ENCODE data around the gene TAF4.

TAF4 gene

GRCh38 chr20:62012631-62013030 is 53.0 kb downstream of the TAF4 start:
- H3K79me2 ChIP-seq (ENCODE audit: insufficient read depth, low read length) = peaks cover 5% of the 10 kb centered on the region; the same call in 1 of the 2 replicates
- H3K9me3 ChIP-seq (ENCODE audit: insufficient read depth, low read length) = no peaks in the 10 kb centered on the region
- no peak overlapping the region for H3K4me3 ChIP-seq (ENCODE audit: insufficient read depth, low read length, poor library complexity, severe bottlenecking)
- no peak overlapping the region for H3K27ac ChIP-seq (ENCODE audit: low read depth, low read length)
- H4K20me1 ChIP-seq (ENCODE audit: low read depth, low read length) = no peaks in the 10 kb centered on the region
- H3K9ac ChIP-seq (ENCODE audit: low read length) = no peak overlapping the region
- no peak for TF ChIP-seq EZH2phosphoT487 (conservative IDR thresholded peaks at IDR 0.05; ENCODE audit: low read length)
- no peak for TF ChIP-seq CTCF (IDR thresholded peaks at IDR 0.05; ENCODE audit: insufficient read depth, low read length, poor library complexity, severe bottlenecking)
- no peaks in the 10 kb centered on the region for H3F3A ChIP-seq (ENCODE audit: insufficient read depth)
- no peak overlapping the region for H2AFZ ChIP-seq (ENCODE audit: low read depth, low read length, severe bottlenecking)
- H3K4me2 ChIP-seq (ENCODE audit: low read depth, low read length, poor library complexity, severe bottlenecking) = no peak overlapping the region
- H3K9me2 ChIP-seq (replicated peaks; ENCODE audit: insufficient read depth, low read length) = no peaks in the 10 kb centered on the region
- H3K36me3 ChIP-seq (ENCODE audit: low read length) = no peaks in the 10 kb centered on the region
- no peaks in the 10 kb centered on the region for H3K27me3 ChIP-seq (ENCODE audit: low read length)

DNA sequence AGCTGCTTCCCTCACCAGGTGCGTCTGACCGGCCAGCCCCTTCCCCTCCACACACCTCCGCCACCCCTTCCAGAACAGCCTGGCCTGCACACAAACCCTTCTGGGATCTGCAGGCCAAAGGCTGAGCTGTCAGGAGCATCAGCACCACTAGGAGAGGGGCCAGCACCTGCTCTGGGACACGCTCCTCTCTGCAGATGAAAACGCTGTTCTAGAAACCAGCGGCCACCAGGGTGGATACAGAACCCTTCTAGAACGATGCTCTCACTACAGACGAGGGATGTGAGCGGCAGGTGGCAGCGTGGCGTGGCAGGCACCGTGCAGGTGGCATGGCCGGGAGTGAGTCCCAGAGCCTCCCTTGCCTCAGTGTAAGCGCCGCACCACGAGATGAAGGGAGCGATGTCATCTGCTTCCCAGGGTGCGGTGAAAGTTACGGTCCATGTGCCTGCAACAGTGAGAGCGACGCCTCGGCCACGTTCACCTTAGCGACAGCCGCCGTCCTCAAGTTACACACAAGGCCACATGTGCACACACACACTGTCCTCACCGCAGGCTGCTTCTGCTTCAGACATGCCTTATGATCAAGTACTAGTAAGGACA is 53.6 kb downstream of the TAF4 start:
- no peaks in the 10 kb centered on the region for H3K9me2 ChIP-seq (replicated peaks; ENCODE audit: insufficient read depth, low read length)
- no peaks in the 10 kb centered on the region for H3K9me3 ChIP-seq (ENCODE audit: insufficient read depth, low read length)
- no peak overlapping the region for H3K4me3 ChIP-seq (ENCODE audit: insufficient read depth, low read length, poor library complexity, severe bottlenecking)
- H3K36me3 ChIP-seq (ENCODE audit: low read length) = no peaks in the 10 kb centered on the region
- no peak overlapping the region for H3K9ac ChIP-seq (ENCODE audit: low read length)
- peaks cover 3% of the 10 kb centered on the region; the same call in 1 of the 2 replicates for H3K79me2 ChIP-seq (ENCODE audit: insufficient read depth, low read length)
- no peaks in the 10 kb centered on the region for H3F3A ChIP-seq (ENCODE audit: insufficient read depth)
- no peak overlapping the region for H2AFZ ChIP-seq (ENCODE audit: low read depth, low read length, severe bottlenecking)
- no peaks in the 10 kb centered on the region for H4K20me1 ChIP-seq (ENCODE audit: low read depth, low read length)
- no peaks in the 10 kb centered on the region for H3K27me3 ChIP-seq (ENCODE audit: low read length)
- no peak overlapping the region for H3K4me2 ChIP-seq (ENCODE audit: low read depth, low read length, poor library complexity, severe bottlenecking)
- no peak overlapping the region for H3K27ac ChIP-seq (ENCODE audit: low read depth, low read length)
- TF ChIP-seq CTCF (IDR thresholded peaks at IDR 0.05; ENCODE audit: insufficient read depth, low read length, poor library complexity, severe bottlenecking) (no peak), EZH2phosphoT487 (conservative IDR thresholded peaks at IDR 0.05; ENCODE audit: low read length) (no peak)

- H3K27ac ChIP-seq (ENCODE audit: low read depth, low read length) = no peak overlapping the region
- no peaks in the 10 kb centered on the region for H3K27me3 ChIP-seq (ENCODE audit: low read length)
- H4K20me1 ChIP-seq (ENCODE audit: low read depth, low read length) = no peaks in the 10 kb centered on the region
- H3K4me2 ChIP-seq (ENCODE audit: low read depth, low read length, poor library complexity, severe bottlenecking) = no peak overlapping the region
- H2AFZ ChIP-seq (ENCODE audit: low read depth, low read length, severe bottlenecking) = no peak overlapping the region
- H3K4me3 ChIP-seq (ENCODE audit: insufficient read depth, low read length, poor library complexity, severe bottlenecking) = no peak overlapping the region
- no peaks in the 10 kb centered on the region for H3F3A ChIP-seq (ENCODE audit: insufficient read depth)
- H3K79me2 ChIP-seq (ENCODE audit: insufficient read depth, low read length) = no peaks in the 10 kb centered on the region
- H3K36me3 ChIP-seq (ENCODE audit: low read length) = no peaks in the 10 kb centered on the region
- TF ChIP-seq CTCF (IDR thresholded peaks at IDR 0.05; ENCODE audit: insufficient read depth, low read length, poor library complexity, severe bottlenecking) = no peak
- no peak for TF ChIP-seq EZH2phosphoT487 (conservative IDR thresholded peaks at IDR 0.05; ENCODE audit: low read length)
- H3K9ac ChIP-seq (ENCODE audit: low read length) = no peak overlapping the region
- H3K9me3 ChIP-seq (ENCODE audit: insufficient read depth, low read length) = no peaks in the 10 kb centered on the region
- no peaks in the 10 kb centered on the region for H3K9me2 ChIP-seq (replicated peaks; ENCODE audit: insufficient read depth, low read length)
Observed at GRCh38 chr20:62011403-62011790, 54.3 kb downstream of the TAF4 start.
